AG09309 (cell line): ENCODE data around the gene PRPF38A.
A peak's percentile ranks its signal among the peaks of the same experiment; 100 is the strongest.

ENCODE experiments used
- DNase-seq: peaks from one replicate; pipeline ENCODE4 v3.0.0-alpha.2; 2010; ENCODE audit warnings: low read depth
- H3K4me3 ChIP-seq: 2 replicates; pipeline ENCODE4 v1.5.1; 2011; ENCODE audit warnings: mild to moderate bottlenecking, low read depth, low read length, moderate library complexity; ENCODE audit not compliant: control insufficient read depth
- TF ChIP-seq, protein P1 (sequence below): IDR thresholded peaks from 2 replicates; pipeline ENCODE4 v1.5.1; 2011; ENCODE audit warnings: mild to moderate bottlenecking, low read depth, low read length, inconsistent platforms; ENCODE audit not compliant: insufficient read depth, control insufficient read depth; ENCODE audit errors: missing control alignments

The PRPF38A gene

DNA sequence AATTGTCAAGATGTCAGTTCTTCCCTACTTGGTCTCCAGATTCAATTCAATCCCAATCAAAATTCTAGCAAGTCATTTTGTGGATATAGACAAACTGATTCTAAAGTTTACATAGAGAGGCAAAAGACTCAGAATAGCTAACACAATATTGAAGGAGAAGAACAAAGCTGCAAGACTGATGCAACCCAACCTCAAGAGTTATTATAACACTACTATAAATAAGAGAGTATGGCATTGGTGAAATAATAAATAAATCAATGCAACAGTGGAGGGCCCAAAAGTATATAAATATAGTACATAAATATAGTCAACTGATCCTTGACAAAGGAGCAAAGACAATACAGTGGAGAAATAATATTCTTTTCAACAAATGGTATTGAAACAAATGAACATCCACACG lies 49.7 kb downstream of the PRPF38A start:
- TF ChIP-seq, protein P1, sequence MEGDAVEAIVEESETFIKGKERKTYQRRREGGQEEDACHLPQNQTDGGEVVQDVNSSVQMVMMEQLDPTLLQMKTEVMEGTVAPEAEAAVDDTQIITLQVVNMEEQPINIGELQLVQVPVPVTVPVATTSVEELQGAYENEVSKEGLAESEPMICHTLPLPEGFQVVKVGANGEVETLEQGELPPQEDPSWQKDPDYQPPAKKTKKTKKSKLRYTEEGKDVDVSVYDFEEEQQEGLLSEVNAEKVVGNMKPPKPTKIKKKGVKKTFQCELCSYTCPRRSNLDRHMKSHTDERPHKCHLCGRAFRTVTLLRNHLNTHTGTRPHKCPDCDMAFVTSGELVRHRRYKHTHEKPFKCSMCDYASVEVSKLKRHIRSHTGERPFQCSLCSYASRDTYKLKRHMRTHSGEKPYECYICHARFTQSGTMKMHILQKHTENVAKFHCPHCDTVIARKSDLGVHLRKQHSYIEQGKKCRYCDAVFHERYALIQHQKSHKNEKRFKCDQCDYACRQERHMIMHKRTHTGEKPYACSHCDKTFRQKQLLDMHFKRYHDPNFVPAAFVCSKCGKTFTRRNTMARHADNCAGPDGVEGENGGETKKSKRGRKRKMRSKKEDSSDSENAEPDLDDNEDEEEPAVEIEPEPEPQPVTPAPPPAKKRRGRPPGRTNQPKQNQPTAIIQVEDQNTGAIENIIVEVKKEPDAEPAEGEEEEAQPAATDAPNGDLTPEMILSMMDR: no peak

DNA sequence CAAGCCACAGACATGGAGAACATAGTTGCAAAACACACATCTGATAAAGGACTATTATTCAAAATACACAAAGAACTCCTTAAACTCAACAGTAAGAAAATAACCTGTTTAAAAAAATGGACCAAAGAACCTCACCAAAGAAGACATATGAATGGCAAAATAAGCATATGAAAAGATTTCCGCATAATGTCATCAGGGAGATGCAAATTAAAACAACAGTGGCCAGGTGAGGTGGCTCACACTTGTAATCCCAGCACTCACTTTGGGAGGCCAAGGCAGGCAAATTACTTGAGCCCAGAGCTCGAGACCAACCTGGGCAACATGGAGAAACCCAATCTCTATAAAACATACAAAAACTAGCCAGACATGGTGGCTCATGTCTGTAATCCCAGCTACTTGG lies 50.4 kb downstream of the PRPF38A start:
- DNase-seq: no peak
- TF ChIP-seq, protein P1: no peak
- no peak overlapping the region for H3K4me3 ChIP-seq

More for the DNA sequence above, 49.7 kb downstream of the PRPF38A start:
- no peak overlapping the region for H3K4me3 ChIP-seq
- DNase-seq: no peak

DNA sequence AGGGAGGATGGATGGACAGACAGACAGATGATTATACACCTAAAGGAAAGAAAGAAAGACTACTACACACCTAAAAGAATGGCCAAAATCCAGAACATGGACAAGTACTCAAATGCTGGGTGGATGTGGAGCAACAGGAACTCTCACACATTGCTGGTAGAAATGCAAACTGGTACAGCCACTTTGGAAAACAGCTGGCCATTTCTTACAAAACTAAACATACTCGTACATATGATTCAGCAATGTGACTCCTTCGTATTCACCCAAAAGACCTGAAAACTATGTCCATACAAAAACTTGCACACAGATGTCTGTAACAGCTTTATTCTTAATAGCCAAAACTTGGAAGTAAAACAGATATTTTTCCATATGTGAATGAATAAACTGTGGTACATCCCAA lies 51.3 kb downstream of the PRPF38A start:
- TF ChIP-seq, protein P1: no peak
- DNase-seq: no peak
- H3K4me3 ChIP-seq: no peak overlapping the region

DNA sequence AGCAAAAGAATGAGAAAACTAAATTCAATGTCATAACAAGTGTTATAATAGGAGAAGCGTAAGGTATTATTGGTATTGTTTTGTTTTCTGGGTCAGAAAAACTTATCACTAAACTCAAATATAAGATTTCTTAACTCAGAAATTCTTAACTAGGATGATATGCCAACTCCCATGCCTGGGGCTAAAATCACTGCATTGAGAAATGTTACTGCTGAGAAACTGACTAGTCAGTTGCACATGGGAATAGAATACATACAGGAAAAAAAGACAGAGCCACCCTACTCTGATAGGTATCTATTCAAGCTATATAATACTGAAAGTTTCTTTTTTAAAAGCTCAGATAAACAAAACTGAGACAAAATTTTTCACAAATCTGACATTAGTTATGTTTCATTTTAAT lies 56.3 kb downstream of the PRPF38A start:
- TF ChIP-seq, protein P1: no peak
- no peak overlapping the region for H3K4me3 ChIP-seq
- DNase-seq: peak; percentile 8

DNA sequence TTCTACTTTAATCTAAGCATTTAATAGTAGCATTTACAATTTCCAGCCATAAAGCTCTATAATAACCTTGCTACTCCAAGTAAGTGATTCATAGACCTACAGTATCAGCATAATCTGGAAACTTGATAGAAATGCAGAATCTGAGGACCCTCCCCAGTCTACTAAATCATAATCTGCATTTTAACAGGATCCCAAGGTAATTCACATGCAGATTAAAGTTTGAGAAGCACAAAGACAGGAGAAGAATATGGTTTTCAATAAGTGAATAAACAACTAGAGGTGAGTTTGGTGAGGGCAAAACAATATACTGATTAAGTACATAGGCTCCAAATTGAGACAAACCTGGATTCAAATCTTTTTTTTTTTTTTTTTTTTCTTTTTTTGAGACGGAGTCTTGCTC lies 57.4 kb downstream of the PRPF38A start:
- TF ChIP-seq, protein P1: no peak
- no peak overlapping the region for H3K4me3 ChIP-seq
- DNase-seq: no peak

DNA sequence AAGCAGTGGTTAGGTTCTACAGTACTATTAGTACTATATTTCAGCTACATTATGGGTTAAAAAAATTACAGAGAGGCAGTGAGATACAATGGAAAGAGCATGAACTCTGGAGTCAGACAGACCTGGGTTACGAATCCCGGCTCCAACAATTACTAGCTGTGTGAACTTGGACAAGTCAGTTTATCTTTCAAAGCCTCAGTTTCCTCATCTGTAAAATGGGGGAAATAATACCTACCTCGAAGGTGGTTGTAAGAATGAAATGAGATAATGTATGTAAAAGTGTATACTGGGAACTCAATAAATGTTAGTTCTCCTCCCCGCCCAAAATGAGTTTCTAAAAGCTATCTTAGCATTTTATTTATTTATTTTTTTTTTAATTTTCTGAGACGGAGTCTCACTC lies 59.5 kb downstream of the PRPF38A start:
- TF ChIP-seq, protein P1: no peak
- no peak for DNase-seq
- no peak overlapping the region for H3K4me3 ChIP-seq

DNA sequence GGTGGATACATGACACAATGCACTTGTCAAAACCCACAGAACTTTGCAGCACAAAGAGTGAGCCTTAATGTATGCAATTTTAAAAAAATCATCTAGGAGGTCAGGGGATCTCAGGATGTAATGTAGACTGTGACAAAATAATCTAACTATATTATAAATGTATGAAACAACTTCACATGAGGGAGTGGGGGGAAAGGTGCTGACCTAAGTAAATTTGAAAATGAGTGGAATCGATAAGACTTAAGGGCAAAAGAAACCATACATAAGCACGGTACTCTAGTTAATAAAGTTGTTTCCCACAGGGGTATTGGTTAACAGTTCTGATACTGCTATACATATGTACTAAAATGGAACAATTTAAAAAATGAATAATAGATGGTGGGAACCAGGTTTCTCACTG lies 64.7 kb downstream of the PRPF38A start:
- TF ChIP-seq, protein P1: no peak
- no peak overlapping the region for H3K4me3 ChIP-seq
- DNase-seq: no peak
